Measurements from ENCODE around the gene LMBR1.
"Not testable (repeated sequence)": the region's sequence is repeated elsewhere in the genome, so short reads cannot be mapped to it uniquely, and the experiment has no call there.

The LMBR1 gene

GRCh38 chr7:156698512-156698911, 194.5 kb downstream of the LMBR1 start:
- not testable (repeated sequence) for DNase-seq (ENCODE audit: low read depth in 1 of 2, low spot score in 1 of 2)

- DNase-seq (ENCODE audit: low read depth in 1 of 2, low spot score in 1 of 2), result not testable (repeated sequence)
Observed at GRCh38 chr7:156697283-156697682, 195.7 kb downstream of the LMBR1 start.

GRCh38 chr7:156693627-156694026, 199.4 kb downstream of the LMBR1 start:
- DNase-seq (ENCODE audit: low read depth in 1 of 2, low spot score in 1 of 2), result no peak

GRCh38 chr7:156692849-156693248, 200.1 kb downstream of the LMBR1 start:
- no peak for DNase-seq (ENCODE audit: low read depth in 1 of 2, low spot score in 1 of 2)

GRCh38 chr7:156691764-156692163, 201.2 kb downstream of the LMBR1 start:
- DNase-seq (ENCODE audit: low read depth in 1 of 2, low spot score in 1 of 2), result no peak

GRCh38 chr7:156684661-156685060, 208.3 kb downstream of the LMBR1 start:
- no peak for DNase-seq (ENCODE audit: low read depth in 1 of 2, low spot score in 1 of 2)

GRCh38 chr7:156684251-156684650, 208.7 kb downstream of the LMBR1 start:
- no peak for DNase-seq (ENCODE audit: low read depth in 1 of 2, low spot score in 1 of 2)

- no peak for DNase-seq (ENCODE audit: low read depth in 1 of 2, low spot score in 1 of 2)
Observed at GRCh38 chr7:156682928-156683327, 210.1 kb downstream of the LMBR1 start.

GRCh38 chr7:156680281-156680680, 212.7 kb downstream of the LMBR1 start:
- no peak for DNase-seq (ENCODE audit: low read depth in 1 of 2, low spot score in 1 of 2)

GRCh38 chr7:156677374-156678054, 215.5 kb downstream of the LMBR1 start:
- DNase-seq (ENCODE audit: low read depth in 1 of 2, low spot score in 1 of 2), result no peak

GRCh38 chr7:156676263-156676662, 216.7 kb downstream of the LMBR1 start:
- no peak for DNase-seq (ENCODE audit: low read depth in 1 of 2, low spot score in 1 of 2)

- no peak for DNase-seq (ENCODE audit: low read depth in 1 of 2, low spot score in 1 of 2)
Observed at GRCh38 chr7:156675721-156676120, 217.3 kb downstream of the LMBR1 start.

- DNase-seq (ENCODE audit: low read depth in 1 of 2, low spot score in 1 of 2), result no peak
Observed at GRCh38 chr7:156673902-156674301, 219.1 kb downstream of the LMBR1 start.

GRCh38 chr7:156673454-156673853, 219.5 kb downstream of the LMBR1 start:
- no peak for DNase-seq (ENCODE audit: low read depth in 1 of 2, low spot score in 1 of 2)

GRCh38 chr7:156669035-156669828, 223.8 kb downstream of the LMBR1 start:
- no peak for DNase-seq (ENCODE audit: low read depth in 1 of 2, low spot score in 1 of 2)

- no peak for DNase-seq (ENCODE audit: low read depth in 1 of 2, low spot score in 1 of 2)
Observed at GRCh38 chr7:156668130-156668741, 224.7 kb downstream of the LMBR1 start.

- DNase-seq (ENCODE audit: low read depth in 1 of 2, low spot score in 1 of 2), result no peak
Observed at GRCh38 chr7:156667110-156667426, 225.9 kb downstream of the LMBR1 start.

- no peak for DNase-seq (ENCODE audit: low read depth in 1 of 2, low spot score in 1 of 2)
Observed at GRCh38 chr7:156666368-156667109, 226.4 kb downstream of the LMBR1 start.

GRCh38 chr7:156665101-156665500, 227.9 kb downstream of the LMBR1 start:
- DNase-seq (ENCODE audit: low read depth in 1 of 2, low spot score in 1 of 2), result no peak

- DNase-seq (ENCODE audit: low read depth in 1 of 2, low spot score in 1 of 2), result no peak
Observed at GRCh38 chr7:156662277-156662676, 230.7 kb downstream of the LMBR1 start.

- no peak for DNase-seq (ENCODE audit: low read depth in 1 of 2, low spot score in 1 of 2)
Observed at GRCh38 chr7:156661637-156662036, 231.3 kb downstream of the LMBR1 start.

GRCh38 chr7:156659961-156660360, 233.0 kb downstream of the LMBR1 start:
- no peak for DNase-seq (ENCODE audit: low read depth in 1 of 2, low spot score in 1 of 2)
